ENCODE results near the gene PPM1H.
A peak's percentile ranks its signal among the peaks of the same experiment; 100 is the strongest.
"Not testable (repeated sequence)": the region's sequence is repeated elsewhere in the genome, so short reads cannot be mapped to it uniquely, and the experiment has no call there.

The PPM1H gene

DNA sequence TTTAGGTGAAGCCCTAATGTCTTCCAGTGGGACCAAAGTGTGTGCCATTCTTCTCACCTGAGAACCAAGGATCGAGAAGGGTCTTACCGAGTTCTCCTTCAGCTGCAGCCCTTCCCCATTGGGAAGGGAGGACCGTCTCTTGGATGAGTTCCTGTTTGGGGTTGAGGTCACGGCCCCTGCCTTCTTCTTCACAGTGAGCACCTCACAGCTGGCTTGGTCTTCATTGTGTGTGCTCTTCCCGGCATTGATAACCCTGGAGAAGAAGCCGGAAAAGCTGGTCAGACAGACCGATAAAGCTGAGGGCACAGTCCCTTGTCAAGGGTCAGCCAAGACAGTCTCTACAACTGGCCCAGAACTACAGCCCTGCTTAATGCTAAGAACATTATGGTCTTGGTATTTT lies 102.9 kb downstream of the PPM1H start:
- DNase-seq: no peak

DNA sequence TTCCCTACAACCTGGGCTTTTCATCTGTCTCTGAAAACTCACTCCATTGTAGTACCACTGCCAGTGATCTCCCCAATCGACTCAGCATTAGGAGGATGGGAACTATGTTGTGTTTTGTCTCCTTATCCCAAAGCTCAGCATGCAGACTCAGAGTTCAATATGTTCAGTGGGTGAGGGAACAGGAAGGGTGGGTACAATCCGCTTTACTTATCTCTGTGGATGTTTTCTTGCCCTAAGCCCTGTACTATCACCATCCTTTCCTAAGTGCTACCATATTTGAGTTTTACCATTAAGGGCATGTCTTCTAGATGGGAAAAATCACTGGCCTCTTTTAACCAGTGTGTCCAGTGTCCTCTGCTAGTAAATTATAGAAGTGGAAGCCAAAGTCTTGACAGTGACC lies 107.1 kb downstream of the PPM1H start:
- DNase-seq: no peak

DNA sequence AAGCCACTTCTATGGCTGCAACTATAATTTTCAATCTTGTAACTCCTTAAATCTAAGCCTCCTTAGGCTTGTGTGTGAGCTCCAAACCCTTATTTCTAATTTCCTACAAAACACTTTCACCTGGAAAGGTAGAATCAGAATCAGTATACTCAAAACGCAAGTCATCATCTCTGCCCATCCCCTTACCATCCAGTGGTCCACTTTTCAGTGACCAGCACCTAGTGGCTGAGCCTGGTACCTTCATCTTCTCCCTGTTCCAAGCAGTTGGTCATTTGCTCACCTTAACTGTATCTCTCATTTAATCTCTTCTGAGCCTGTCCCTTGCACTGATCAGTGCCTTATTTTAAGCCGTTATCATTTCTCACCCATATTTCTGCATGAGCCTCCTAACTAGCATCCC lies 107.9 kb downstream of the PPM1H start:
- DNase-seq: no peak

DNA sequence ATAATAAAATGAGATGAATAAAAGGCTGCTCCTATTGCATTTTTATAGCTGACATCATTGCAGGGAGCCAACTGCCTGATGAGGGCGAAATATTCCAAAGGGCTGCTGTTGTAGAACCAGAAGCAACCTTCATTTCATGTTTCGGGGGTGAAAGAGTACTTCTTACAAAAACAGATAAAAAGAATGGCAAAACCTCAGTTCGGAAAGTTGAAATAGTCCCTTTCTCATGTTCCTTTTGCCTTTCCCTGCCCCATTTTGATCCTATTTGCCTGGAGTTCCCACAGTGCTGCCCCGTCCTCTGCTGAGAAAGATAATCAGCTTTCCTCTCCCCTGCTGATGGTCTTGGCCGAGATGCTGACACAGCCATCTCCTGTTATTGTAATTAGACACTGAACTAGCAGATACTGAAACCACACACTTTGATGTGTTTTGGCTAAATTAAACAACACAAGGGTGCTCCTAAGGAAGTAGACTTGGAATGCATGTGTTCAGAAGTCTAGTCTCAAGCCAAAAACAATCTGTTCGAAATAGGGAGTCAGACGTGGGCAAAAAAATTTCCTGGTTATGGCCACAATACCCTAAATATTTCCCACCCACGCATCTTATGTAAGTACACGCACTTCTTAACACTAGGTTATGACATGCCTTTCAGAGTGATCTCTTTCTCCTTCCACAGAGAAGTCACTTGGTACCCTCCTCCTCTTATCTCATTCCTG lies 117.2 kb downstream of the PPM1H start:
- no peak for DNase-seq

DNA sequence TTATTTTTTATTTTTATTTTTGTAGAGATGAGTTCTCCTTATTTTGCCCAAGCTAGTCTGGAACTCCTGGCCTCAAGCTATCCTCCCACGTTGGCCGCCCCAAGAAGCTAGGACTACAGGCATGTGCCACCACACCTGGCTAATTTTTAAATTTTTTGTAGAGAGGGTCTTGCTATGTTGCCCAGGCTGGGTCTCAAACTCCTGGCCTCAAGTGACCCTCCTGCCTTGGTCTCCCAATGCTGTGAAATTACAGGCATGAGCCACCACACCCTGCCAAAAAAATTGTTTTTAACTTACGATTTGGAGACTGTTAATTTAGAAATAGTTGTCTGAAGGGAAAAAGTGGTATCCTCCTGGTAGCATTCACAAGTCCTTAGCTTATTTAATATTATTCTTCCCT lies 120.7 kb downstream of the PPM1H start:
- DNase-seq: no peak

DNA sequence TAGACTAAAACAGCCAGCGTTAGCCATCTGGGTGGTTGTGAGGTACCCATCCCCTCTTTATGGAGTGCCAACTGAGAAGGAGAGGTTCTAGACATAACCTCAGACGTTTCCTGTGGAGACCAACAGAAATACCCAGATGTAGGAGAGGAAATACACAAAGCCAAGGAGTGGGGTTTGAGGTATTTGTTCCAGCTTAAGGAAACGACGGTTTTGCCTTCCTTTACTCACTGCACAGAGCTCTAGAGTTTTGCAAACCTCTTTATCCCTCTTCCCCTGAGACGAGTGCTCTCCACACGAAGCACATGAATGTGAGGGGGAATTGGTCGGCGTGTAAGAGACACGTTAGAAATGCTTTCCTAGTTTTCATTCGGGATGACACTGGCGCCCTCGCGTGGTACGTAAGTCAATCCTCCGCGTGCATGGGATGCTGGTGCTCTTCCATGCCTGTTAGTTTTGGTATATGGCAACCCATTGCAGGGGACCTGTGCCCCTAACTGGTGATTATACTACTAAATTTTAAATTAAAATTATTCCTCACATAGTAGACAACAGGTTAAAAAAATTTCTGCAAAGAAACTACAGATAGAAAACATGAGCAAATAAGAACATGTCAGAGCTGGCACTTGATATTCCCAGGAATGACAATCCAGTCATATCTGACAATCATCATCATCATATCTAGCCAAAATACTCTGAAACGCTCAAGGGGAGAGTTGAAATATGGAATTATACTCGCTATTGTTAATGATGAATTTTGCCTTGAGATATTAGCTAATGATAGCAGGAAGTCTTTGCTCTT lies 121.7 kb downstream of the PPM1H start:
- peak; percentile 25 for DNase-seq

DNA sequence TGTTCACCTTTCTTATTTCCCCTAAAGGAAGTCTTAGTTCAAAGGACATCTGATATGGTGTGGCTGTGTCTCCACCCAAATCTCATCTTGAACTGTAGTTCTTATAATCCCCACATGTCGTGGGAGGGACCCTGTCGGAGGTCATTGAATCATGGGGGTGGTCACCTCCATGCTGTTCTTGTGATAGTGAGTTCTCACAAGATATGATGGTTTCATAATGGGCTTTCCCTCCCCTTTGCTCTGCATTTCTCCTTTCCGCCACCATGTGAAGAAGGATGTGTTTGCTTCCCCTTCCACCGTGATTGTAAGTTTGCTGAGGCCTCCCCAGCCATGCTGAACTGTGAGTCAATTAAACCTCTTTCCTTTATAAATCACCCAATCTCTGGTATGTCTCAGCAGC lies 123.5 kb downstream of the PPM1H start:
- not testable (repeated sequence) for DNase-seq

DNA sequence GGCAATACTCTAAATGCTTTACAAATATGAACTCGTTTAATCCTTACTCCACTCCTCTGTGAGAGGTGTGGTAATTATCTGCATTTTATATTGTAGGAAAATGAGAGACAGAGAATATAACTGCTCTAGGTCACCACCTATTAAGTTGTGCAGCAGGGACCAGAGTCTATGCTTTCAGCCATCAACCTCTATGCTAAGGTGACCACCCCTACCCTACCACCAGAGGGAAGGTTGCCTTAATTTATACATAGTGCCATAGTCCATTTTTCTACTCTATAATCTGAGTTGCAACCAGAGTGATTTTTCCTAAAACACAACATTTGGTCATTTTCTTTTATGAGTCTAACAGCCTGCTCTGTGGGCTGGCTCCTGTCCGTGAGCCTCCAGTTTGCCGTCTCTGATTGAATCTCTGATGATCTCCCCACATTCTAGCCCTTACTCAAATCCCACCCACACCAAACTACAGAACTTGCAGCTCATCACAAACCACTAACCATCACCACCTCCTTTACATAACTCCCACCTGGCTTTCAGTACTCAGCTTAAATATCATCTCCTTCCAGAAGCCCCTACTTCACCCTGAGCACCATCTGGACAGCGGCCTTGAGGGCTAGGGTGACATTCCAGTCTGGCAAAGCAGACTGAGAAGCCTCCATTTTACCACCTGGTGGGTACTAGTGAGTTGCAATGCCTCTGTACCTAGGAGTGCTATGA lies 126.6 kb downstream of the PPM1H start:
- DNase-seq: no peak

DNA sequence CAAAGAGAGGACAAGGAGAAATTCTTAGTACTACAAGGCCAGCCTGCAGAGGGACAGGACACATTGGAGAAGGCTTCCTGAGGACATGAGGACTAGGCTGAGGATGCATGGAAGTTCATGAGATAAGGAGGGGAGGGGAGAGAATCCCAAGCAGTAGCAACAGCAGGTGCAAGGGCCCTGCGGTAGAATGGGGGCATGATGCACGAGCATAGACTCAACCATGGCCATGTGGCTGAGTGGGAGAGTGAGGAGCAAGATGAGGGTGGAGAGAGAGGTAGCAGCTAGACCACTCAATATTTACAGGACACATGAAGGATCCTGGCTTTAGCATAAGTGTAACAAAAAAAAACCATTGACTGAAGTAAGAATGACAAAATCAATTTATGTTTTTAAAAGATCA lies 128.1 kb downstream of the PPM1H start:
- DNase-seq: no peak

DNA sequence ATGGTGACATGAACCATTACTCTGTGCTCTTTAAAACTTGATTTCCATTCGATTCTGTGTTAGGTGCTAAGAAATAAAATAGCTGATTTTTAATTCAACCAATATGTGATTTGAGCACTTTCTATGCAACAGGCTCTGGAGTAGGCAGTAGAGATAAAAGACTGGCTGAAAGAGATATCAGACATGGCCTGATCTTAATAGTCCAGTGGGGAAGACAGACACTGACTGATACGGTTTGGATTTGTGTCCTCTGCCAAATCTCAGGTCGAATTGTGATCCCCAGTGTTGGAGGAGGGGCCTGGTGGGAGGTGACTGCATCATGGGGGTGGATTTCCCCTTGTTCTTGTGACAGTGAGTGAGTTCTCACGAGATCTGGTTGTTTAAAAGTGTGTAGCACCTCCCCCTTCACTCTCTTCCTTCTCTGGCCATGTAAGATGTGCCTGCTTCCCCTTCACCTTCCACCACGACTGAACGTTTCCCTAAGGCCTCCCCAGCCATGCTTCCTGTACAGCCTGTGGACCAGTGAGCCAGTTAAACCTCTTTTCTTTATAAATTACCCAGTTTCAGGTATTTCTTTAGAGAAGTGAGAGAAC lies 128.6 kb downstream of the PPM1H start:
- no peak for DNase-seq

DNA sequence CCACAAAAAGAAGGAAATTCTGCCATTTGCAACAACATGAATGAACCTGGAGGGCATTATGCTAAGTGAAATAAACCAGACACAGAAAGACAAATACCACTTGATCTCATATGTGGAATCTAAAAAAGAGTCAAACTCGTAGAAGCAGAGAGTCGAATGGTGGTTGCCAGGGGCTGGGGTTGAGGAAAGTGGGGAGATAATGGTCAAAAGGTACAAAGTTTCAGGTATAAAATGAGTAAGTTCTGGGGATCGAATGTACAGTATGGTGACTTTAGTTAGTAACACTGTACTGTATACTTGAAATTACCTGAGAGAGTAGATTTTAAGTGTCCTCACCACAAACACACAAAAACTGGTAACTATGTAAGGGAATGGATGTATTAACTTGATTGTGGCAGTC lies 129.4 kb downstream of the PPM1H start:
- no peak for DNase-seq

DNA sequence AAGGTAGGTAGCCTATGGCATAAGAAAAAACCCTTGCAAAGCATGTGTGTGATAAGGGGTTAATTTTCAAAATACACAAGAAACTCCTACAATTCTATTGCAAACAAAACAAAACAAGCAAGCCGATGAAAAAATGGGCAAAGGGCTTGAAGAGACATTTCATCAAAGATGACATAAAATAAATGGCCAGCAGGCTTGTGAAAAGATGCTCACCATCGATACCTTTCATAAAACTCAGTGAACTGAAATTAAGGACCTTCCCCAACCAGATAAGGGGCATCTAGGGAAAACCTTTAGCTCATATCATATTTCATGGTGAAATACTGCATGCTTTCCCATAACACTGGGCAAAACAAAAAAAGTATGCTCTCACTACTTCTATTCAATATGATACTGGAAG lies 131.2 kb downstream of the PPM1H start:
- DNase-seq: no peak

DNA sequence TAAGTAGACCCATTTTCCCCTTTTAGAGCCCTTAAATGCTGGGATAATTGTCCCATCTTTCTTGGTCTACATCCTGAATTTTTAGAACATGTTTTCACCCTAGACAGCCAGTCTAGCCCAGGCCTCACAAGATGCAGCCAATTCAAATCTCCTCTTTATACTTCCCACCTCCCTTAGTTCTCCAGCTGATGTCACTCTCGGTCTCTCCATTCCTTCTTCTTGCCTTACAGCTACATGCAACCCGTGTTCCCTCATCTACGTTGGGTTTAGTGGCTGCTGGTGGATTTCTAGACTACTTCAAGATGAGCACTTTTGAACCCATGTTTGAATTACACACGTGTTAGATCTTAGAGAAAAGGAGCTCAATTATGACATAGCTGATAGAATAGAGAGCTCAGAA lies 132.0 kb downstream of the PPM1H start:
- no peak for DNase-seq

DNA sequence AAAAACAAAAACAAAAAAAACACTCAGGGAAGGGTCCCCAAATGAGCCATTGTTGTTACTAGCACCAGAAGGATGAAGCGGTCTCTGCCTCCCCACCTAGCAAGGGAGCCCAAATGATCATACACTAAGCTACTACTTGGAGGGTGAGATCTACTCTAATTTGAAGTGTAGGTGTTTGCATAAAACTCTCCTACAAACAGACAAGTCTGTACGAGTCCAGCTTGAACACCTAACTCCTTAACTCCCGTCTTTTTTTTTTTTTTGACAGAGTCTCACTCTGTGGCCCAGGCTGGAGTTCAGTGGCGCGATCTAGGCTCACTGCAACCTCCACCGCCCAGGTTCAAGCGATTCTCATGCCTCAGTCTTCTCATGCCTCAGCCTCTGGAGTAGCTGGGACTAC lies 132.6 kb downstream of the PPM1H start:
- DNase-seq: no peak

DNA sequence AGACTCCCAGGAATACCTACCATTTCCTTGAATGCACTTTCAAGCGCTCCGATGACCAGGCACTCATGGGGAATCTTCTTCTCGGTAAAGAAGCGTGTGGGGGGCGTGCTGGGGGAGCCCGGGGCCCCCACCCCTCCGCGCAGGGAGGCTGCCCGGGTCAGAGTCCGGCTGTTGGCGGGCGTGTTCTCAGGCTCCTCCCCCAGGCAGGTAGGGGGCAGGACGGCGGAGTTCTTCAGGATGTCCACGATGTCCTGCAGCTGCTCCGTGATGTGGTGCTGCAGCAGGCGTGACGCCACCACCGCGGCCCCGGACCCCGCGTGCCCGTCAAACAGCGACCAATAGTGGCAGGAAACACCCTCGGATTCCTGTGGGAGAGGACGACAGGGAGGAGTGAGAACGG lies 133.2 kb downstream of the PPM1H start:
- no peak for DNase-seq

DNA sequence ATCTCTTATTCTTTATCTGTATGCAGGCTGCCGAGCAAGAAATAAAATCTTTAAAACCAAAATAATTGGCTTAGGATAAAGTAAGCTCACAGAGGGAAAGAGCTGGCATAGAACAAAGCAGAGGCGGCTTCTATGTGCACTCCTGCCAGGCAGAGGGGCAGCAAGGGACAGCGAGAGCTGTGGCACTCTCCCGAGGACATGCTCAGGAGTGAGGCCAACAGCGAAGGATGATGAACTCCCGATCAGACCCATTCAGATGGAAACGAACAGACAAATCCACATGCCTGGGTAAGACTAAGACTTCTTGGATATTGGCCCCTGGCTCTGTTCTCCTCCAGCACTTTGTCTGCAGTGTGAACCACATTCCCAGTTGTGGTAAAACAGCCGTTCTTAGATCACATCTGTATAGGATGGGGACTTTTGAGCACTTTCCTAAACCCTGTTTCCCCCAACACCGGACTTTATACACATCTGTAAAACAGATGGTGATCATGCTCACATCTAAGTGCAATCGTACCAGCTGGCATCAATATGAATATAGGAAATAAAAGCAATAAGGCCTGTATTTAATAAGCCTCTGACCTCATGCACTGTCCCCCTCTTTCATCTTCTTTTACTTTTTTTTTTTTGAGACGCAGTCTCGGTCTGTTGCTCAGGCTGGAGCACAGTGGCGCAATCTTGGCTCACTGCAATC lies 134.1 kb downstream of the PPM1H start:
- no peak for DNase-seq

DNA sequence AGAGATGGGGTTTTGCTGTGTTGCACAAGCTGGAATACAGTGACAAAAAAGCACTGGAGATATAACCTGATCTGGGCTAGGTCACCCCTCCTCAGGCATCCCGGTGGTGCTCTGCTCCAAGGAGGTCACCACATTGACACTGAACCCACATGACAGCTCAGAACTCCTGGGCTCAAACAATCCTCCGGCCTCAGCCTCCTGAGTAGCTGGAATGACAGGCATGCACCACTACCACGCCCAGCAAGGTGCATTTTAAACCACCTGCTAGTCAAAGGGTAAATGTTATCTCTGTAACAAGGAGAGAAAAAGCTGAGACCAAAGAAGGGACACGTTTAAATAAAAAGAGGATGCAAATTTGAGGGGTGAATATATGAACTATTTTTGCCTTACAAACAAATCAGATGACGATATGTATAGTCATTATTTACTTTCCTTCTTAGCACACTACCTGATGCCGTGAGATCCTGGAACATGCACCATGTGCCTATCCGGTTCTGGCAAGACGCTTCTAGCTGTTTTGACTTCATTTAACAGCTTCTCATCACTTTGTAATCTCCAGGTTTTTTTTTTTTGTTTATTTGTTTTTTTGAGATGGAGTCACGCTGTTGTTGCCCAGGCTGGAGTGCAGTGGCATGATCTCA lies 135.1 kb downstream of the PPM1H start:
- no peak for DNase-seq

DNA sequence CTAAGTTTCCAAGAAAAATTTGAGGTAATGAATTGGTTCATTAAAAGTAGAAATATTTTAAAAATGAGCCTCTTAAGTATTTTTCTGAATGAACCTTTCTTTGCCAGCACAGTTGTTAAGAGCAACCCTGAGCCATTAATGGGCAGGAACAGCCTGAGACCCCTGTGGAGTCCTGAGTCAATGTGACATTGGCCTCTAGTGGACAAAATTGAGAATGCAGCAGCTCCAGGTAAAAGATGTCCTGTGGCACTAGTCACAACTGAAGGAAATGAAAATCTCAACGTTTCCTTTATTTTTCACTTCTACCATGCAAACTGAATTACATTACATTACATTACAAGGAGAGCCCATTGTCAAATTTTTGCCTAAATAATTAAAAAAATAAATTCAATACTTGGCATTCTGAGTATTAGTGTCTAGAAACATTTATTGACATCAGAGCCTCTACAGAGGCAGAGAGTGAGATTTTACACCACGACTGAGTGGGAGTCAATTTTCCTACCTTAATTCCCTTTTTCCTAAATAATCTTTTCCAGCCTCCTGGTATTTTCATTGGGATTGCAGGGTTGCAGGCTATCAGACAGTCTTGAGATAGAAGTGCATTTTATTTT lies 135.7 kb downstream of the PPM1H start:
- DNase-seq: no peak

DNA sequence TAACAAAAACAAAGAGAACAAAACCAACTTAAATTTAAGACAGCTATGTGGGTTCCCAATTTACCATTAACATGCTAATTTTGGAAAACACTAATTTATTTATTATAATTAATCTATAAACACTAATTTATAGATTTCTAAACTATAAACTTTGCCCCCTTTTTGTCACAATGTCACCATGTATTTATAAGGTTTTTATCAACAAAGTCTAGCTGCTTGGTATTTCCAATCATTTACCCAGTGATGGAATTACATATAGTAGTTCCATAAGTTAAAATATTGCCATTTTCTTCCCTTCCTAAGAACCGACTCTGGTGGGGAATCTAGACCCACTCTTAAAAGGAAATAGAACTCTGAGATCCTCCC lies 140.7 kb downstream of the PPM1H start:
- DNase-seq: no peak

DNA sequence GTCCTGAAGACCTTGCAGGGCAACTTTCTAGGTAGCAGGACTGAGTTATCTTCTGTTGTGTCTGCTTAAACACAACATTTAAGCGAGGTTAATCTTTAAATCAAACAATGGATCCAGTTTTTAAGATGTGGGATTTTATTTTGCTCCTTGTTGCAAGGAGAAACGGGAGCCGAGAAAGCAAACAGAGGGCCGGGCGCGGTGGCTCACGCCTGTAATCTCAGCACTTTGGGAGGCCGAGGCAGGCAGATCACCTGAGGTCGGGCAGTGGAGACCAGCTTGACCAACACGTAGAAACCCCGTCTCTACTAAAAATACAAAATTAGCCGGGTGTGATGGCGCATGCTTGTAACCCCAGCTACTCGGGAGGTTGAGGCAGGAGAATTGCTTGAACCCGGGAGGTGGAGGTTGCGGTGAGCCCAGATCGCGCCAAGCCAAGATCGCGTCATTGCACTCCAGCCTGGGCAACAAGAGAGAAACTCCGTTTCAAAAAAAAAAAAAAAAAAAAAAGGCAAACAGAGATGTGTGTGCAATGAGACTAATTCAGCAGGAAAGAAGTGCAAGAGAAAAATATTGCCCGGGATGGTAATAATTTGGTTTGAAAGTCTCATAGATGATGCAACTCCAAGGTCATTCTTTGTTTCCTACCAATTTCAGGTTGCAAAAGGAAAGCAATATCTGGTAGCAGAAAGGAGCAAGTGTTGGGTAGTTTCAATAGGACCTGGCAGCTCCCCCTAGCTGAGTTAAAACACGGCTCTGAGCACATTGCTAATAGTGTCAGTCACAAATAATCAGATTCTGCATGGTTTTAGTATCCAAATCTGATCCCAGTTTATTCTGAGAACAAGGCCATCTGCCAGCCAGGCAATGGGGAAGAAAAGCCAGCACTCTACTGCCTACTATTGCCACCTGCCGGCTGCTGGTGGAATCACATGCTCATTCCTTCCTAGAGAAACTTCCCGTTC lies 141.4 kb downstream of the PPM1H start:
- DNase-seq: peak; percentile 58

All from CD4-positive, alpha-beta T cell treated with Interleukin-15 for 1 hour (primary cell).